HG02798 (cell line): ENCODE measurements around the gene IDH3G.
"Not testable (repeated sequence)": the region's sequence is repeated elsewhere in the genome, so short reads cannot be mapped to it uniquely, and the experiment has no call there.

Experiments
- ATAC-seq: cut with Tn5 transposase; IDR thresholded peaks from one replicate; pipeline ENCODE4 v1.9.1; 2021; ENCODE audit warnings: mild to moderate bottlenecking; ENCODE audit not compliant: unreplicated experiment, poor library complexity

IDH3G gene

GRCh38 chrX:153763989-153764755 is 30.0 kb downstream of the IDH3G start, which contains the start of gene PLXNB3:
PLXNB3 (plus strand) TSS chrX:153764249; CDS start chrX:153765536, 1,287 bp downstream.
- peak; percentile 71 for ATAC-seq

- no peak for ATAC-seq
Measured at GRCh38 chrX:153763298-153763932, 30.8 kb downstream of the IDH3G start.

GRCh38 chrX:153762626-153763173 is 31.5 kb downstream of the IDH3G start:
- ATAC-seq, result no peak

GRCh38 chrX:153761863-153762262 is 32.3 kb downstream of the IDH3G start:
- ATAC-seq, result no peak

- no peak for ATAC-seq
Measured at GRCh38 chrX:153755136-153755535, 39.0 kb downstream of the IDH3G start.

- ATAC-seq, result no peak
Measured at GRCh38 chrX:153750127-153750774, 43.9 kb downstream of the IDH3G start.

- ATAC-seq, result not testable (repeated sequence)
Measured at GRCh38 chrX:153749017-153749416, 45.2 kb downstream of the IDH3G start.

- not testable (repeated sequence) for ATAC-seq
Measured at GRCh38 chrX:153746991-153747390, 47.2 kb downstream of the IDH3G start.

GRCh38 chrX:153746359-153746758 is 47.8 kb downstream of the IDH3G start:
- no peak for ATAC-seq

- ATAC-seq, result not testable (repeated sequence)
Measured at GRCh38 chrX:153745067-153745433, 49.1 kb downstream of the IDH3G start.

GRCh38 chrX:153744210-153745066 is 49.7 kb downstream of the IDH3G start:
- no peak for ATAC-seq

GRCh38 chrX:153743468-153744209 is 50.5 kb downstream of the IDH3G start:
- not testable (repeated sequence) for ATAC-seq

GRCh38 chrX:153742796-153743467 is 51.2 kb downstream of the IDH3G start:
- ATAC-seq, result not testable (repeated sequence)

- ATAC-seq, result not testable (repeated sequence)
Measured at GRCh38 chrX:153742111-153742510, 52.1 kb downstream of the IDH3G start.

GRCh38 chrX:153741446-153741845 is 52.7 kb downstream of the IDH3G start:
- ATAC-seq, result no peak

- ATAC-seq, result no peak
Measured at GRCh38 chrX:153740631-153741222, 53.4 kb downstream of the IDH3G start.

- ATAC-seq, result no peak
Measured at GRCh38 chrX:153739754-153740486, 54.3 kb downstream of the IDH3G start.
